ENCODE measurements around the gene CMTM4.

Gene CMTM4

DNA sequence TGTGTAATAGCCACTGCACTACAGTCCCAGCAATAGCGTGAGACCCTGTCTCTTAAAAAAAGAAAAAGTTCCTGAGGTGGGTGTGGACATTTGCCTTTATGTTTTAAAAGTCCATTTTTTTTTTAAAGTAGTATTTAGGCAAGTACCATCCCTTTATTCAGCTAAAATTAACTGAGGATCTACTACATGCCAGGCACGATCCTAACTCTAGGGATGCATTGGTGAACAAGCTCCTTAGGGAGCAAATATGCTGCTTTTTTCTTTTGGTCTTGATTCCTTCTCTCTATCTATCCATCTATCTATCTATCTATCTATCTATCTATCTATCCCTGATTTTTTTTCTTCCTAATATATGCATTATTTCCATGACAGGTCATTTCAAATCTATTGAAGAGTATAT is 47.4 kb downstream of the CMTM4 start:
- ChIA-PET CTCF (interaction anchor here (0.5 to 1.0 kb wide), 4 partner anchors 12 to 41 kb away, joined by 3 to 5 read pairs (median 4); no protein-coding TSS in a partner anchor), POLR2A (ENCODE audit: low non-redundant PET) (no interaction called here)
- no peak for DNase-seq (ENCODE audit: low spot score)
- TF ChIP-seq, protein P1, sequence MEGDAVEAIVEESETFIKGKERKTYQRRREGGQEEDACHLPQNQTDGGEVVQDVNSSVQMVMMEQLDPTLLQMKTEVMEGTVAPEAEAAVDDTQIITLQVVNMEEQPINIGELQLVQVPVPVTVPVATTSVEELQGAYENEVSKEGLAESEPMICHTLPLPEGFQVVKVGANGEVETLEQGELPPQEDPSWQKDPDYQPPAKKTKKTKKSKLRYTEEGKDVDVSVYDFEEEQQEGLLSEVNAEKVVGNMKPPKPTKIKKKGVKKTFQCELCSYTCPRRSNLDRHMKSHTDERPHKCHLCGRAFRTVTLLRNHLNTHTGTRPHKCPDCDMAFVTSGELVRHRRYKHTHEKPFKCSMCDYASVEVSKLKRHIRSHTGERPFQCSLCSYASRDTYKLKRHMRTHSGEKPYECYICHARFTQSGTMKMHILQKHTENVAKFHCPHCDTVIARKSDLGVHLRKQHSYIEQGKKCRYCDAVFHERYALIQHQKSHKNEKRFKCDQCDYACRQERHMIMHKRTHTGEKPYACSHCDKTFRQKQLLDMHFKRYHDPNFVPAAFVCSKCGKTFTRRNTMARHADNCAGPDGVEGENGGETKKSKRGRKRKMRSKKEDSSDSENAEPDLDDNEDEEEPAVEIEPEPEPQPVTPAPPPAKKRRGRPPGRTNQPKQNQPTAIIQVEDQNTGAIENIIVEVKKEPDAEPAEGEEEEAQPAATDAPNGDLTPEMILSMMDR (conservative IDR thresholded peaks at IDR 0.05; ENCODE audit: low read depth), result no peak
- peak overlapping the region; percentile 56 for H3K27ac ChIP-seq

DNA sequence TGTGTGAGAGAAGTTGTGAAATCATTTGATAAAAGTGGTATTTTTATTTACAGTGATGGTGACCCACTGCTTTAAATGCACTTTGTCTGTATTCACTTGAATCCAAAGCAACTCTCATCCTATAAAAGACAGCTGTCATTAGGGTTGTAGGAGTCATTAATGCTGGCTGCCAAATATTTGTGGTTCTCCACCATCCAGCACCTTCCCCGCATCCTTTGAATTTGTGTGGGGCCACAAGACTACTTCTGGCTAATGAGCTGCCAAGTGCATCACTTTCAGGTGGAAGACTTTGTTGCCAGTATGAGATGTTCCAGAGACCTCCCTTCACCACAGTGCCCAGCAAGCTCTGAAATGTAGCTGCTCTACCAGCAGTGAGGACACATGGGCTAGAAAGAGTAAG is 48.7 kb downstream of the CMTM4 start:
- CTCF ChIA-PET, result no interaction called here
- POLR2A ChIA-PET (ENCODE audit: low non-redundant PET), result no interaction called here
- no peak overlapping the region for H3K27ac ChIP-seq
- no peak for DNase-seq (ENCODE audit: low spot score)
- TF ChIP-seq, protein P1 (conservative IDR thresholded peaks at IDR 0.05; ENCODE audit: low read depth), result no peak

DNA sequence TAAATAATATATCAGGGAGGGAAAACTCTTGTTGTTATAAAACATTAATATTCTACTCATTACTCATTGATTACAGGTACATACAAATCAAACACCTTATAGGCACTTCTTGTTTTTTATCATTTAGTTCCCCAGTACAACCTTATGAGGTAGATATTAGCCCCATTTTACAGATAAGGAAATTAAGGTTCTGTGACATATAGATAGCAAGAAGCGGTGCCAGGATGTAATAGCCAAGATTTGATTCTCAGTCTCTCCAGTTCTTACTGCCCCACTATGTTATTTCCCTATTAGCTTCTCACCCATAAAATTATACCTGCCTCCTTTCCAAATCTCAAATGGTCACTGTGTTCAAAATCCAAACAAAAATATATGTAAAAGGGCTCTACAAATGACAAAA is 55.2 kb downstream of the CMTM4 start:
- H3K27ac ChIP-seq, result no peak overlapping the region
- DNase-seq (ENCODE audit: low spot score), result no peak
- ChIA-PET POLR2A (ENCODE audit: low non-redundant PET) (no interaction called here), CTCF (interaction anchor here (3.0 kb wide), 1 partner anchor 9 kb away, joined by 15 read pairs; no protein-coding TSS in a partner anchor)
- TF ChIP-seq, protein P1 (conservative IDR thresholded peaks at IDR 0.05; ENCODE audit: low read depth), result no peak

DNA sequence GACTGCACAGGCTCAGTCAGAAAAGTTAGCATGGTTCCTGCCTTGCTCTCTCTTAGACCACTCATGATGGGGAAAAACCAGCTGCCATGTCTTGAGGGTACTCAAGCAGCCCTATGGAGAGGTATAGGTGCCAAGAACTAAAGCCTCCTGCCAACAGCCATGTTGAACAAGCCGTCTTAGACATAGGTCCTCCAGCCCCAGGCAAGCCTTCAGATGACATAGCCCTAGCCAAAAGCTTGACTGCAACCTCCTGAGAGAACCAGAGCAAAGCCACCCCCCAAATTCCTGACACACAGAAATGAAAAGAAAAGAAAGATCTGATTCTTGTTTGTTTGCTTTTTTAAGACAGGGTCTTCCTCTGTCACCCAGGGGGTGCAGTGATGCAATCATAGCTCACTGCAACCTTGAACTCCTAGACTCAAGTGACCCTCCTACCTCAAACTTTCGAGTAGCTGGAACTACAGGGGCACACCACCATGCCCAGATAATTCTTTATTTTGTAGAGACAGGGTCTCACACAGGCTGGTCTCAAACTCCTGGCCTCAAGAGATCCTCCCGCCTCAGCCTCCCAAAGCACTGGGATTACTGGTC is 55.7 kb downstream of the CMTM4 start:
- POLR2A ChIA-PET (ENCODE audit: low non-redundant PET), result no interaction called here
- DNase-seq (ENCODE audit: low spot score), result no peak
- TF ChIP-seq, protein P1 (conservative IDR thresholded peaks at IDR 0.05; ENCODE audit: low read depth), result no peak
- CTCF ChIA-PET, result interaction anchor here (0.5 to 3.0 kb wide), 2 partner anchors 10 to 605 kb away, joined by 7 to 15 read pairs; no protein-coding TSS in a partner anchor
- no peak overlapping the region for H3K27ac ChIP-seq

DNA sequence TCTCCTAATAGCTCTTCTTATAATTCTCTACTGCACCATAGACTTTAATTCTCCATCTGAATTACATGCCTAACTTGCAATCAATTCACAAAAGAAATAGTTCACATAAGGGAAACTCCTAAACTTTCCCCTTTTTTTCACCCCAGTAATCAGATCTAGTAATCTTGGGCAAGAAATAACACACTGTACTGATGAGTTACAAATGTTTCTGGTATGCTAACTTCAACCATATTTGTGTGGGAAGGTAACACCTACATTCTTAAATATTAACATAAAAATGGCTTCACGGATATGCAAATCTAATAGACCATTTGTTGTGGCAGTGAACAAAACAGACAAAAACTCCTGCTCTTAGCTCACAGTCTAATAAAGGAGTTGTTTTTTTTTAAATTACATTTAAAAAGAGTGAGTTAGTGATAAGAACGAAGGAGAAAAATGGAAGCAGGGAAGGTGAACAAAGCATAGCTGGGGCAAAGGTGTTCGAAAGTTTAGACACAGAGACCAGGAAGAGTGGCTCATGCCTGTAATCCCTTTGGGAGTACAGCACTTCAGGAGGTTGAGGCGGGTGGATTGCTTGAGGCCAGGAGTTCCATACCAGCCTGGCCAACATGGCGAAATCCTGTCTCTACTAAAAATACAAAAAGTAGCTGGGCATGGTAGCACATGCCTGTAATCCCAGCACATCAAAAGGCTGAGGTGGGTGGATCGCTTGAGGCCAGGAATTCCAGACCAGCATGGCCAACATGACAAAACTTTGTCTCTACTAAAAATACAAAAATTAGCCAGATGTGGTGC is 57.3 kb downstream of the CMTM4 start:
- CTCF ChIA-PET, result interaction anchor here (0.6 to 3.0 kb wide), 2 partner anchors 12 to 911 kb away, joined by 5 to 15 read pairs; no protein-coding TSS in a partner anchor
- peak overlapping the region; percentile 57 for H3K27ac ChIP-seq
- TF ChIP-seq, protein P1 (conservative IDR thresholded peaks at IDR 0.05; ENCODE audit: low read depth), result no peak
- POLR2A ChIA-PET (ENCODE audit: low non-redundant PET), result no interaction called here
- DNase-seq (ENCODE audit: low spot score), result peak; percentile 50

DNA sequence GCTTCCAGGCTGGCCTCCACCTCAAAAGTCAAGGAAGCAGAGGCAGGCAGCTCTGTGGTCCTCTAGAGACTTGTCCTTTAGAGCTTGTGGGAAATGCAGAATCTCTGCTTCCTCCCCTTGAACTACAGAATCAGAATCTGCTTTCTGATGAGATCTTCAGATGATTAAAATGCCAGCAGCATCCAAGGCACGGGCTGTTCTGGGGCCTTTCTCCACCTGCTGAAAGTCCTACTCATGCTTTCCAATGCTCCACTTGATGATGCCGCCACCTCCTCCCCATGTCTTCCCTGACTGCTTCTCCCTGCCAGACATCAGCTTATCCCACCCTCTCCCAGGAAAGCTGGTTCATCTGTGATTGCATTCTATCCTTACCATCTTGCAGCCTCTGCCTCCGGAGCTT is 58.7 kb downstream of the CMTM4 start:
- ChIA-PET CTCF (no interaction called here), POLR2A (ENCODE audit: low non-redundant PET) (no interaction called here)
- TF ChIP-seq, protein P1 (conservative IDR thresholded peaks at IDR 0.05; ENCODE audit: low read depth), result no peak
- no peak overlapping the region for H3K27ac ChIP-seq
- DNase-seq (ENCODE audit: low spot score), result no peak

Data from RWPE1 (cell line).